Thymus (tissue), 11 donors: ENCODE results near the gene CSTPP1. TPM values are rescaled to one million over a fixed set of nuclear protein-coding genes. Genes with fewer than 3 reads are reported as not detected.

ENCODE experiments used
- DNase-seq, 9 donors: peaks; one replicate each; pipeline ENCODE4 v3.0.0-alpha.2; 2013; ENCODE audit warnings: low spot score in 9 of 9, low read depth in 6 of 9, missing footprints in 1 of 9
- H3K27ac ChIP-seq, 2 donors: one replicate each; pipeline ENCODE4 v1.5.1; 2013; ENCODE audit warnings: control low read depth in 1 of 2, low read depth in 1 of 2, low read length in 1 of 2, mild to moderate bottlenecking in 1 of 2, moderate library complexity in 1 of 2
- H3K27me3 ChIP-seq, 2 donors: one replicate each; pipeline ENCODE4 v1.5.1; 2013; ENCODE audit warnings: low read length in 1 of 2; ENCODE audit not compliant: control insufficient read depth in 2 of 2, insufficient read depth in 1 of 2
- H3K36me3 ChIP-seq, 2 donors: one replicate each; pipeline ENCODE4 v1.5.1; 2013; ENCODE audit warnings: low read length in 1 of 2, mild to moderate bottlenecking in 1 of 2, moderate library complexity in 1 of 2; ENCODE audit not compliant: control insufficient read depth in 2 of 2, insufficient read depth in 2 of 2
- H3K4me1 ChIP-seq, 2 donors: one replicate each; pipeline ENCODE4 v1.5.1; 2013; ENCODE audit warnings: low read length in 2 of 2; ENCODE audit not compliant: control insufficient read depth in 2 of 2, insufficient read depth in 2 of 2
- H3K4me3 ChIP-seq, 2 donors: one replicate each; pipeline ENCODE4 v1.5.1; 2013; ENCODE audit warnings: low read length in 2 of 2, control low read depth in 1 of 2, mild to moderate bottlenecking in 1 of 2
- H3K9me3 ChIP-seq, 2 donors: one replicate each; pipeline ENCODE4 v1.5.1; 2013; ENCODE audit warnings: low read length in 1 of 2, mild to moderate bottlenecking in 1 of 2; ENCODE audit not compliant: control insufficient read depth in 2 of 2, insufficient read depth in 1 of 2
- WGBS: extraction: QIAGEN DNeasy Blood & Tissue Kit; methylation state at CpG from one replicate; pipeline ENCODE4 v1.1.7; 2013; 5-methylcytosine and 5-hydroxymethylcytosine counted together
- polyA plus RNA-seq: library from polyadenylated mRNA; stranded (reverse); fragments of 200-250 nt; gene quantifications from one replicate; pipeline ENCODE4 v1.2.3, GENCODE V29; 2013
- total RNA-seq: library from RNA; stranded (reverse); fragments of 120-200 nt; gene quantifications from one replicate; pipeline ENCODE4 v1.2.4, GENCODE V29; 2013
- donor health status: healthy.

CSTPP1 gene
- total and polyA plus RNA-seq, 2 donors = 15.8 to 16.0 TPM

- no peaks in the 10 kb centered on the region for H3K27me3 ChIP-seq
- H3K4me3 ChIP-seq = no peak overlapping the region
- H3K36me3 ChIP-seq = no peaks in the 10 kb centered on the region
- DNase-seq = no peak
- no peaks in the 10 kb centered on the region for H3K9me3 ChIP-seq
- H3K27ac ChIP-seq = no peak overlapping the region
- H3K4me1 ChIP-seq = no peaks in the 10 kb centered on the region
- 96% methylated on average over 7 of the region's 7 CpGs for WGBS
Measured at GRCh38 chr11:46977038-46977813, 40.7 kb downstream of the CSTPP1 start.

- 98% methylated on average over 1 of the region's 1 CpG for WGBS
- Histone ChIP-seq H3K4me1 (no peaks in the 10 kb centered on the region), H3K9me3 (no peaks in the 10 kb centered on the region), H3K4me3 (no peak overlapping the region), H3K36me3 (no peaks in the 10 kb centered on the region), H3K27ac (no peak overlapping the region), H3K27me3 (no peaks in the 10 kb centered on the region)
- DNase-seq = no peak
Measured at GRCh38 chr11:46978005-46978491, 41.5 kb downstream of the CSTPP1 start.

GRCh38 chr11:46979358-46979757 lies 42.8 kb downstream of the CSTPP1 start:
- H3K27ac ChIP-seq = no peak overlapping the region
- H3K9me3 ChIP-seq = no peaks in the 10 kb centered on the region
- no peak for DNase-seq
- no peaks in the 10 kb centered on the region for H3K36me3 ChIP-seq
- no peak overlapping the region for H3K4me3 ChIP-seq
- 90% methylated on average over 5 of the region's 5 CpGs for WGBS
- H3K4me1 ChIP-seq = peaks cover 0 to 3% of the 10 kb centered on the region in 2 donors
- no peaks in the 10 kb centered on the region for H3K27me3 ChIP-seq

GRCh38 chr11:46981436-46981835 lies 44.9 kb downstream of the CSTPP1 start:
- no peak overlapping the region for H3K27ac ChIP-seq
- 96% methylated on average over 3 of the region's 3 CpGs for WGBS
- no peak for DNase-seq
- peaks cover 0 to 3% of the 10 kb centered on the region in 2 donors for H3K4me1 ChIP-seq
- H3K27me3 ChIP-seq = no peaks in the 10 kb centered on the region
- no peaks in the 10 kb centered on the region for H3K9me3 ChIP-seq
- H3K36me3 ChIP-seq = no peaks in the 10 kb centered on the region
- H3K4me3 ChIP-seq = no peak overlapping the region

- over 99% methylated on average over 2 of the region's 2 CpGs for WGBS
- H3K27me3 ChIP-seq = no peaks in the 10 kb centered on the region
- DNase-seq = no peak
- peaks cover 0 to 3% of the 10 kb centered on the region in 2 donors for H3K4me1 ChIP-seq
- H3K27ac ChIP-seq = no peak overlapping the region
- H3K9me3 ChIP-seq = no peaks in the 10 kb centered on the region
- no peaks in the 10 kb centered on the region for H3K36me3 ChIP-seq
- H3K4me3 ChIP-seq = no peak overlapping the region
Measured at GRCh38 chr11:46982797-46983452, 46.4 kb downstream of the CSTPP1 start.

GRCh38 chr11:46983598-46983997 lies 47.0 kb downstream of the CSTPP1 start:
- Histone ChIP-seq H3K36me3 (no peaks in the 10 kb centered on the region), H3K27me3 (no peaks in the 10 kb centered on the region), H3K4me1 (peaks cover 0 to 3% of the 10 kb centered on the region in 2 donors), H3K4me3 (no peak overlapping the region), H3K27ac (no peak overlapping the region), H3K9me3 (no peaks in the 10 kb centered on the region)
- WGBS = 27% methylated on average over 6 of the region's 6 CpGs
- no peak for DNase-seq

- peaks cover 0 to 2% of the 10 kb centered on the region in 2 donors for H3K36me3 ChIP-seq
- H3K27me3 ChIP-seq = no peaks in the 10 kb centered on the region
- no peak overlapping the region for H3K4me3 ChIP-seq
- H3K27ac ChIP-seq = no peak overlapping the region
- H3K4me1 ChIP-seq = peaks cover 0 to 3% of the 10 kb centered on the region in 2 donors
- DNase-seq = no peak
- 96% methylated on average over 2 of the region's 2 CpGs for WGBS
- H3K9me3 ChIP-seq = no peaks in the 10 kb centered on the region
Measured at GRCh38 chr11:46984548-46984947, 48.0 kb downstream of the CSTPP1 start.

GRCh38 chr11:46984987-46985386 lies 48.4 kb downstream of the CSTPP1 start:
- no peak overlapping the region for H3K4me3 ChIP-seq
- no peaks in the 10 kb centered on the region for H3K9me3 ChIP-seq
- 86% methylated on average over 4 of the region's 4 CpGs for WGBS
- peaks cover 0 to 3% of the 10 kb centered on the region in 2 donors for H3K36me3 ChIP-seq
- H3K27me3 ChIP-seq = no peaks in the 10 kb centered on the region
- no peak overlapping the region for H3K27ac ChIP-seq
- peaks cover 0 to 3% of the 10 kb centered on the region in 2 donors for H3K4me1 ChIP-seq
- no peak for DNase-seq

- Histone ChIP-seq H3K4me3 (no peak overlapping the region), H3K9me3 (no peaks in the 10 kb centered on the region), H3K4me1 (peaks cover 0 to 3% of the 10 kb centered on the region in 2 donors), H3K27ac (no peak overlapping the region), H3K36me3 (peaks cover 3% of the 10 kb centered on the region in 2 donors), H3K27me3 (no peaks in the 10 kb centered on the region)
- DNase-seq = no peak
- WGBS = 98% methylated on average over 3 of the region's 3 CpGs
Measured at GRCh38 chr11:46987183-46987582, 50.6 kb downstream of the CSTPP1 start.
